ENCODE measurements around the gene MCF2L. TPM values are rescaled to one million over a fixed set of nuclear protein-coding genes. Genes with fewer than 3 reads are reported as not detected.

Gene MCF2L
- total and polyA plus RNA-seq, 8 donors: 16.0 to 83.6 (median 23.6) TPM

DNA sequence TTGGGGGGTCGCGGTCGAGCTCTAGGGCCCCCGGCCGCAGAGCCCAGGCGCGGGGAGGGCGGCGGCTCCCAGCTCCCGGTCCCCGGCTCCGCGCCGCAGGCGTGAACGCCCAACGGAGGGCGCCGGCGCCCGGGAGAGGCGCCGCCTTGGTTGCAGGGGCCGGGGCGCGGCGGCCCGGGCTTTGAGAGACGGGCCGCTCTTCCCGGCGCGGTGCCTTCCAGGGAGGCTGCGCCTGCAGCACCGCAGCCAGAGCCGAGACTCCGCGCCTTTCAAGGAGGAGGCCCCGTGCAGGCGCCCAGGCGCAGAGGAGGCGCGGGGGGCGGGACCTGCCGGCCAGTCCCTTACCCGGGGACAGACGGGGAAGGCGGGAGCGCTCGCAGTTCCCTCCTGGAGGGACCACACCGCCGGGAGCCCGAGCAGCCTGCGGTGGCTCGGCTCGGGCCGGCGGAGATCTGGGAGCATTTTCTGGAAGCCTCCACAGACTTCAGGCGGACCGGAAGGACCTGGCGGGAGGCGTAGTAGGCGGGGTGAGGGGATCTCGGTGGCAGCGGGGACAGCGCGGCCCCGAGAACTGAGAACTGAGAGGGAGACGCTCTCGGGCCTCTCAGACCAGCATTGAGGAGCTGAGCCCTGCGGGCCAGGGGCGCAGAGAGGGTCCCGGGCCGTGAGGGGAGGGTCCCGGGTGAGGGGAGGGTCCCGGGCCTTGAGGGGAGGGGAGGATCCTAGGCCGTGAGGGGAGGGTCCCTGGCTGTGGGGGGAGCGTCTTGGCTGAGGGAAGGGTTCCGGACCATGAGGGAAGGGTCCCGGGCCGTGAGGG is 25.5 kb upstream of the MCF2L start:
- peak overlapping the region in 2 of 4 donors; percentile 19 to 35 for H3K27ac ChIP-seq
- ATAC-seq: peak; percentile 69 to 77 (median 72)
- H3K36me3 ChIP-seq: no peaks in the 10 kb centered on the region
- no peaks in the 10 kb centered on the region for H3K27me3 ChIP-seq
- intact Hi-C loops (cut with DNase I): loop anchor here in 2 of 3 donors (5.0 kb wide), 1 partner anchor 84 kb away; no protein-coding TSS in a partner anchor
- H3K4me3 ChIP-seq: peak overlapping the region; percentile 37 to 58 (median 48)
- no peak for FAIRE-seq
- TF ChIP-seq, protein P1, sequence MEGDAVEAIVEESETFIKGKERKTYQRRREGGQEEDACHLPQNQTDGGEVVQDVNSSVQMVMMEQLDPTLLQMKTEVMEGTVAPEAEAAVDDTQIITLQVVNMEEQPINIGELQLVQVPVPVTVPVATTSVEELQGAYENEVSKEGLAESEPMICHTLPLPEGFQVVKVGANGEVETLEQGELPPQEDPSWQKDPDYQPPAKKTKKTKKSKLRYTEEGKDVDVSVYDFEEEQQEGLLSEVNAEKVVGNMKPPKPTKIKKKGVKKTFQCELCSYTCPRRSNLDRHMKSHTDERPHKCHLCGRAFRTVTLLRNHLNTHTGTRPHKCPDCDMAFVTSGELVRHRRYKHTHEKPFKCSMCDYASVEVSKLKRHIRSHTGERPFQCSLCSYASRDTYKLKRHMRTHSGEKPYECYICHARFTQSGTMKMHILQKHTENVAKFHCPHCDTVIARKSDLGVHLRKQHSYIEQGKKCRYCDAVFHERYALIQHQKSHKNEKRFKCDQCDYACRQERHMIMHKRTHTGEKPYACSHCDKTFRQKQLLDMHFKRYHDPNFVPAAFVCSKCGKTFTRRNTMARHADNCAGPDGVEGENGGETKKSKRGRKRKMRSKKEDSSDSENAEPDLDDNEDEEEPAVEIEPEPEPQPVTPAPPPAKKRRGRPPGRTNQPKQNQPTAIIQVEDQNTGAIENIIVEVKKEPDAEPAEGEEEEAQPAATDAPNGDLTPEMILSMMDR (IDR thresholded peaks at IDR 0.05): no peak
- peak in 5 of 6 donors; percentile 41 to 84 (median 57) for DNase-seq
- H3K9me3 ChIP-seq: no peaks in the 10 kb centered on the region
- 1 to 2% methylated on average over 75 to 81 of the region's 81 CpGs for WGBS, 2 donors
- H3K4me1 ChIP-seq: no peaks in the 10 kb centered on the region

DNA sequence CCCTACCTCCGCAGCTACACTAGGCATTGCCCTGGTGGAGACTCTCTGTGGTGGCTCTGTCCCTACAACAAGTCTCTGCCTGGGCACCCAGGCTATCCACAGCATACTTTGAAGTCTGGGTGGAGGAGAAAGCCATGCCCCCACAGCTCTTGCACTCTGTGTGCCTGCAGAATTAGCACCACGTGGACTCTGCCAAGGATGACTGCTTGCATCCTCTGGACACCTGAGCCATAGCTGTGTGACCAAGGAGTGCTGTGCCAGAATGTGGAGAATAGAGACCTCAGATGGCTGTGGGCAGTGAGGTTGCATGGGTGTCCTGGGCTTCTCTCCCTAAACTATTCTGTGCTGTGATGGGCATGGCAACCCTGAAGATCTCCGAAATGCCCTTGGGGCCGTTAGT is 21.2 kb upstream of the MCF2L start:
- TF ChIP-seq, protein P1 (IDR thresholded peaks at IDR 0.05): no peak
- no peaks in the 10 kb centered on the region for H3K9me3 ChIP-seq
- FAIRE-seq (no peak), ATAC-seq (no peak), DNase-seq (no peak)
- no peak overlapping the region for H3K27ac ChIP-seq
- H3K4me3 ChIP-seq: no peak overlapping the region
- H3K4me1 ChIP-seq: peaks cover 3 to 10% (median 7%) of the 10 kb centered on the region in 3 donors
- 81 to 88% methylated on average over 4 of the region's 4 CpGs for WGBS, 2 donors
- no peaks in the 10 kb centered on the region for H3K27me3 ChIP-seq
- H3K36me3 ChIP-seq: no peaks in the 10 kb centered on the region
- intact Hi-C loops (cut with DNase I): no loop called here

DNA sequence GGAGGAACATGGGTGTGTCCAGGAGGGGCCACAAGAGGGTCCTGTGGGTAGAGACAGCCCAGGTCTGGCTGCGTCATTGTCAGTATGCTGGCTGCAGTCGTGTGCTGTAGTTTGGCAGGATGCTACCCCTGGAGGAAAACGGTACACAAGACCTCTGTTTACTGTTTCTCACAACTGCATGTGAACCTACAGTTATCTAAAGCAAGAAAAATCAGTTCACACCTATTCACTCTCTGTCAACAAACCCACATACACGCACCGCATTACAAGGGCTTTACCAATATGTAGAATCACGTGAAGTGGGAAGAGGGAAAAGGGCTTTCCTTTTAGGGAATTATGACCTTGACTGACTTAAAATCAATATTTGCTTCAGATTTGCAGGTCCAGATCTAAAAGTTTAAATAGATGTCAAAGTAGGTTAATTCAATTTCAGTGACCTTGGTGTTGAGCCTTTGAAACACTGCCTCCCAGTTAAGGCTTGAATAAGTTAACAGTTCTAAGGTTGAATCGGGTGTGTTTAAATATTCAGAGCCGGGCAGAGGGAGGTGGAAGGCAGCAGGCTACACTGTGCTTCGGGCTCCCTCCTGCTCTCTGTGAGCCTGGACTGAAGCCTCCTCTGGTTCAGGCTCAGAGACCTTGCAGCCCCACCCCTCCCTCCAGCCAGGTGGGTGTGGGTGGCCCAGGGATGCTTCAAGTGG is 17.2 kb upstream of the MCF2L start:
- intact Hi-C loops (cut with DNase I): no loop called here
- no peak for FAIRE-seq
- no peaks in the 10 kb centered on the region for H3K36me3 ChIP-seq
- H3K27ac ChIP-seq: no peak overlapping the region
- WGBS, 2 donors: 15% methylated on average over 9 of the region's 9 CpGs
- TF ChIP-seq, protein P1 (IDR thresholded peaks at IDR 0.05): no peak
- H3K27me3 ChIP-seq: no peaks in the 10 kb centered on the region
- peaks cover 3 to 14% (median 10%) of the 10 kb centered on the region in 3 donors for H3K4me1 ChIP-seq
- no peak overlapping the region for H3K4me3 ChIP-seq
- DNase-seq: peak in 1 of 6 donors; percentile 23
- peak; percentile 35 to 80 (median 64) for ATAC-seq
- no peaks in the 10 kb centered on the region for H3K9me3 ChIP-seq

DNA sequence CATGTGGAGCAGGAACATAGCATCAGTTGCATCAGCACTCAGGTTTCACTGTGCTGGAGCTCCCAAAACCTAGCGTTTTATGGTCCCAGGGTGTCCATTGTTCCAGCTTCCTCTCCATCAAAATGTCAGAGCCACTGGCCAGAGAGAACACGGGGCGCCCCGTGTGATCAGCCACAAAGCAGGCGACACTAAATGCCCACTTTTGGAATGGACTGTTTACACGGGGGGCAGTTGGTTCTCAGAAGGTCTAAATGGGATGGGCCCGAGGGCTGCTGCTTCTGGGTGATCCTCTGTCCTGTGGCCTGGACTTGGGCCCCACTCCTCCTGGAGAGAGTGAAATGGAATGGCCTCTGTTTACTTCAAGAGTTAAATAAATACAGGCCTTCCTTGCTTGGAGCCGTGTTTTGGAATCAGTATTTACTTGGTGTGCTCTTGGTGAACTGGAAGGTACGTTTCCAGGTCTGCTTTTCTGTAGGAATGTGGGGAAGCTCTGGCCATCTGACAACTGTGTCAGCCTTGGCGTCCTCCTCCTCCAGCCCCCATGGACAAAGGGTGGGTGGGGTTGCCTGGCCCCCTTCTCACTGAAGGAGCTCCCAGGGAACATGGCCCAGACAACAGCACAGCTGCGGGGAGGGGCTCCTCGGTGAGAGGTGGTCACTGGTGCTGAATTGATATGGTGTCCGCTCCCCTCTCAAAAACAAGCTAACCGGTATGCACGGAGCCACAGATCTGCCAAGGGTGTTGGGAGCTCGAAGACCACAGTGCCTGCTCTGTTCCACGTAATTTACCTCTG is 16.1 kb upstream of the MCF2L start:
- H3K27me3 ChIP-seq: no peaks in the 10 kb centered on the region
- peak in 1 of 4 donors; percentile 14 for ATAC-seq
- DNase-seq: peak in 2 of 6 donors; percentile 35 to 38
- TF ChIP-seq, protein P1 (IDR thresholded peaks at IDR 0.05): no peak
- H3K9me3 ChIP-seq: no peaks in the 10 kb centered on the region
- H3K4me1 ChIP-seq: peaks cover 3 to 14% (median 10%) of the 10 kb centered on the region in 3 donors
- WGBS, 2 donors: 70 to 79% methylated on average over 17 of the region's 17 CpGs
- intact Hi-C loops (cut with DNase I): no loop called here
- no peaks in the 10 kb centered on the region for H3K36me3 ChIP-seq
- no peak for FAIRE-seq
- no peak overlapping the region for H3K27ac ChIP-seq
- no peak overlapping the region for H3K4me3 ChIP-seq
